ENCODE data around the gene PIK3IP1.
"Not testable (repeated sequence)": the region's sequence is repeated elsewhere in the genome, so short reads cannot be mapped to it uniquely, and the experiment has no call there.

Gene PIK3IP1

GRCh38 chr22:31328544-31328960 is 36.3 kb upstream of the PIK3IP1 start:
- no peaks in the 10 kb centered on the region for H3K27me3 Mint-ChIP-seq
- H3K9me3 Mint-ChIP-seq, result no peaks in the 10 kb centered on the region
- no peak overlapping the region for H3K4me3 Mint-ChIP-seq
- H3K36me3 Mint-ChIP-seq (ENCODE audit: insufficient read depth), result peaks cover 60% of the 10 kb centered on the region
- no peak for ATAC-seq (replicated peaks; ENCODE audit: extremely low read depth, poor library complexity, severe bottlenecking)
- no peak for DNase-seq (ENCODE audit: low spot score in 2 of 2)
- H3K4me1 Mint-ChIP-seq, result peaks cover 8% of the 10 kb centered on the region
- H3K27ac Mint-ChIP-seq (ENCODE audit: low read depth), result no peak overlapping the region

- H3K4me1 Mint-ChIP-seq, result peaks cover 6% of the 10 kb centered on the region
- H3K27me3 Mint-ChIP-seq, result no peaks in the 10 kb centered on the region
- H3K4me3 Mint-ChIP-seq, result no peak overlapping the region
These were observed 35.7 kb upstream of the PIK3IP1 start for GRCh38 chr22:31327806-31328543.

GRCh38 chr22:31326877-31327276 is 34.6 kb upstream of the PIK3IP1 start:
- H3K36me3 Mint-ChIP-seq (ENCODE audit: insufficient read depth), result peaks cover 56% of the 10 kb centered on the region
- no peak overlapping the region for H3K4me3 Mint-ChIP-seq
- H3K4me1 Mint-ChIP-seq, result peaks cover 6% of the 10 kb centered on the region
- DNase-seq (ENCODE audit: low spot score in 2 of 2), result no peak
- no peak overlapping the region for H3K27ac Mint-ChIP-seq (ENCODE audit: low read depth)
- H3K27me3 Mint-ChIP-seq, result no peaks in the 10 kb centered on the region
- ATAC-seq (replicated peaks; ENCODE audit: extremely low read depth, poor library complexity, severe bottlenecking), result no peak
- H3K9me3 Mint-ChIP-seq, result no peaks in the 10 kb centered on the region

More at GRCh38 chr22:31327806-31328543, 35.7 kb upstream of the PIK3IP1 start:
- DNase-seq (ENCODE audit: low spot score in 2 of 2) (no peak), ATAC-seq (replicated peaks; ENCODE audit: extremely low read depth, poor library complexity, severe bottlenecking) (no peak)
- Mint-ChIP-seq H3K9me3 (no peaks in the 10 kb centered on the region), H3K27ac (ENCODE audit: low read depth) (no peak overlapping the region), H3K36me3 (ENCODE audit: insufficient read depth) (peaks cover 59% of the 10 kb centered on the region)

- no peak overlapping the region for H3K4me3 Mint-ChIP-seq
- no peaks in the 10 kb centered on the region for H3K4me1 Mint-ChIP-seq
- H3K27me3 Mint-ChIP-seq, result no peaks in the 10 kb centered on the region
- no peak for ATAC-seq (replicated peaks; ENCODE audit: extremely low read depth, poor library complexity, severe bottlenecking)
- no peaks in the 10 kb centered on the region for H3K9me3 Mint-ChIP-seq
- H3K27ac Mint-ChIP-seq (ENCODE audit: low read depth), result no peak overlapping the region
- no peak for DNase-seq (ENCODE audit: low spot score in 2 of 2)
- peaks cover 42% of the 10 kb centered on the region for H3K36me3 Mint-ChIP-seq (ENCODE audit: insufficient read depth)
These were observed 31.6 kb upstream of the PIK3IP1 start for GRCh38 chr22:31323578-31324550.

- no peaks in the 10 kb centered on the region for H3K27me3 Mint-ChIP-seq
- ATAC-seq (replicated peaks; ENCODE audit: extremely low read depth, poor library complexity, severe bottlenecking) (no peak), DNase-seq (ENCODE audit: low spot score in 2 of 2) (no peak)
- no peak overlapping the region for H3K27ac Mint-ChIP-seq (ENCODE audit: low read depth)
- H3K4me1 Mint-ChIP-seq, result no peaks in the 10 kb centered on the region
- H3K9me3 Mint-ChIP-seq, result no peaks in the 10 kb centered on the region
- H3K36me3 Mint-ChIP-seq (ENCODE audit: insufficient read depth), result peaks cover 32% of the 10 kb centered on the region
- H3K4me3 Mint-ChIP-seq, result no peak overlapping the region
These were observed 29.1 kb upstream of the PIK3IP1 start for GRCh38 chr22:31321421-31321820.

GRCh38 chr22:31314220-31314619 is 21.9 kb upstream of the PIK3IP1 start:
- not testable (repeated sequence) for H3K4me1 Mint-ChIP-seq; H3K27me3 Mint-ChIP-seq; ATAC-seq (replicated peaks; ENCODE audit: extremely low read depth, poor library complexity, severe bottlenecking); H3K9me3 Mint-ChIP-seq; H3K27ac Mint-ChIP-seq (ENCODE audit: low read depth); DNase-seq (ENCODE audit: low spot score in 2 of 2); H3K36me3 Mint-ChIP-seq (ENCODE audit: insufficient read depth); H3K4me3 Mint-ChIP-seq

GRCh38 chr22:31313366-31314147 is 21.3 kb upstream of the PIK3IP1 start:
- Mint-ChIP-seq H3K36me3 (ENCODE audit: insufficient read depth) (peaks cover 8% of the 10 kb centered on the region), H3K27me3 (no peaks in the 10 kb centered on the region), H3K4me3 (no peak overlapping the region)

GRCh38 chr22:31308181-31308580 is 15.9 kb upstream of the PIK3IP1 start:
- H3K36me3 Mint-ChIP-seq (ENCODE audit: insufficient read depth), result peaks cover 8% of the 10 kb centered on the region
- DNase-seq (ENCODE audit: low spot score in 2 of 2) (no peak), ATAC-seq (replicated peaks; ENCODE audit: extremely low read depth, poor library complexity, severe bottlenecking) (no peak)
- no peaks in the 10 kb centered on the region for H3K9me3 Mint-ChIP-seq
- no peak overlapping the region for H3K27ac Mint-ChIP-seq (ENCODE audit: low read depth)
- H3K27me3 Mint-ChIP-seq, result no peaks in the 10 kb centered on the region
- peaks cover 17% of the 10 kb centered on the region for H3K4me1 Mint-ChIP-seq
- no peak overlapping the region for H3K4me3 Mint-ChIP-seq

More at GRCh38 chr22:31313366-31314147, 21.3 kb upstream of the PIK3IP1 start:
- ATAC-seq (replicated peaks; ENCODE audit: extremely low read depth, poor library complexity, severe bottlenecking) (peak; percentile 46), DNase-seq (ENCODE audit: low spot score in 2 of 2) (peak; percentile 45 to 56)
- Mint-ChIP-seq H3K4me1 (peaks cover 7% of the 10 kb centered on the region), H3K27ac (ENCODE audit: low read depth) (peak overlapping the region; percentile 29), H3K9me3 (no peaks in the 10 kb centered on the region)

GRCh38 chr22:31305194-31305593 is 12.9 kb upstream of the PIK3IP1 start:
- DNase-seq (ENCODE audit: low spot score in 2 of 2) (no peak), ATAC-seq (replicated peaks; ENCODE audit: extremely low read depth, poor library complexity, severe bottlenecking) (no peak)
- Mint-ChIP-seq H3K27me3 (no peaks in the 10 kb centered on the region), H3K4me3 (no peak overlapping the region), H3K36me3 (ENCODE audit: insufficient read depth) (peaks cover 5% of the 10 kb centered on the region), H3K27ac (ENCODE audit: low read depth) (no peak overlapping the region), H3K4me1 (peaks cover 29% of the 10 kb centered on the region), H3K9me3 (no peaks in the 10 kb centered on the region)

- peaks cover 23% of the 10 kb centered on the region for H3K4me1 Mint-ChIP-seq
- no peak overlapping the region for H3K4me3 Mint-ChIP-seq
- ATAC-seq (replicated peaks; ENCODE audit: extremely low read depth, poor library complexity, severe bottlenecking) (no peak), DNase-seq (ENCODE audit: low spot score in 2 of 2) (no peak)
- H3K9me3 Mint-ChIP-seq, result no peaks in the 10 kb centered on the region
- H3K27ac Mint-ChIP-seq (ENCODE audit: low read depth), result no peak overlapping the region
- no peaks in the 10 kb centered on the region for H3K27me3 Mint-ChIP-seq
- peaks cover 3% of the 10 kb centered on the region for H3K36me3 Mint-ChIP-seq (ENCODE audit: insufficient read depth)
These were observed 10.2 kb upstream of the PIK3IP1 start for GRCh38 chr22:31302537-31302936.

- H3K4me3 Mint-ChIP-seq, result no peak overlapping the region
- no peaks in the 10 kb centered on the region for H3K9me3 Mint-ChIP-seq
- ATAC-seq (replicated peaks; ENCODE audit: extremely low read depth, poor library complexity, severe bottlenecking), result no peak
- peaks cover 3% of the 10 kb centered on the region for H3K36me3 Mint-ChIP-seq (ENCODE audit: insufficient read depth)
- no peaks in the 10 kb centered on the region for H3K27me3 Mint-ChIP-seq
- H3K27ac Mint-ChIP-seq (ENCODE audit: low read depth), result no peak overlapping the region
- H3K4me1 Mint-ChIP-seq, result peaks cover 23% of the 10 kb centered on the region
- DNase-seq (ENCODE audit: low spot score in 2 of 2), result no peak
These were observed 9.7 kb upstream of the PIK3IP1 start for GRCh38 chr22:31302006-31302405.

- peaks cover 3% of the 10 kb centered on the region for H3K36me3 Mint-ChIP-seq (ENCODE audit: insufficient read depth)
- H3K9me3 Mint-ChIP-seq, result no peaks in the 10 kb centered on the region
- H3K4me1 Mint-ChIP-seq, result peaks cover 28% of the 10 kb centered on the region
- no peak for ATAC-seq (replicated peaks; ENCODE audit: extremely low read depth, poor library complexity, severe bottlenecking)
- H3K27me3 Mint-ChIP-seq, result no peaks in the 10 kb centered on the region
- H3K27ac Mint-ChIP-seq (ENCODE audit: low read depth), result no peak overlapping the region
- DNase-seq (ENCODE audit: low spot score in 2 of 2), result no peak
- H3K4me3 Mint-ChIP-seq, result no peak overlapping the region
These were observed 8.6 kb upstream of the PIK3IP1 start for GRCh38 chr22:31300896-31301295.

Data from central memory CD8-positive, alpha-beta T cell (primary cell).